DOHH2 (cell line): Measurements from ENCODE around the gene HOXD9.

Experiments used
- H3F3A ChIP-seq: fragments of 200-600 bp; sonication (generic), shearing (Covaris generic); 2 replicates; pipeline ENCODE4 v1.6.0; 2016; ENCODE audit warnings: antibody characterized with exemption, mild to moderate bottlenecking; ENCODE audit not compliant: control insufficient read depth, insufficient read depth
- H3K27ac ChIP-seq: fragments of 200-600 bp; sonication (generic); 2 replicates; pipeline ENCODE4 v1.5.1; 2014; ENCODE audit warnings: low read depth, mild to moderate bottlenecking, low read length, moderate library complexity
- H3K27me3 ChIP-seq: fragments of 200-600 bp; sonication (generic); 2 replicates; pipeline ENCODE4 v1.6.1; 2014; ENCODE audit warnings: mild to moderate bottlenecking, low read length, mixed read lengths; ENCODE audit not compliant: control insufficient read depth
- H3K36me3 ChIP-seq: fragments of 200-600 bp; sonication (generic); 2 replicates; pipeline ENCODE4 v1.6.1; 2014; ENCODE audit warnings: mild to moderate bottlenecking, low read length, moderate library complexity, mixed read lengths; ENCODE audit not compliant: control insufficient read depth
- H3K4me1 ChIP-seq: fragments of 200-600 bp; sonication (generic); 2 replicates; pipeline ENCODE4 v1.6.1; 2014; ENCODE audit warnings: mild to moderate bottlenecking, low read length, mixed read lengths; ENCODE audit not compliant: control insufficient read depth
- H3K4me2 ChIP-seq: fragments of 200-600 bp; sonication (generic); 2 replicates; pipeline ENCODE4 v1.6.0; 2014; ENCODE audit warnings: mild to moderate bottlenecking, low read length, moderate library complexity
- H3K4me3 ChIP-seq: fragments of 200-600 bp; sonication (generic); 2 replicates; pipeline ENCODE4 v1.5.1; 2014; ENCODE audit warnings: mild to moderate bottlenecking, low read length, mixed read lengths
- H3K79me2 ChIP-seq: fragments of 200-600 bp; sonication (generic); 2 replicates; pipeline ENCODE4 v1.6.1; 2014; ENCODE audit warnings: mild to moderate bottlenecking, low read length, mixed read lengths; ENCODE audit not compliant: control insufficient read depth
- H3K9me2 ChIP-seq: fragments of 200-600 bp; sonication (generic); replicated peaks from 2 replicates; pipeline ENCODE4 v1.6.1; 2014; ENCODE audit warnings: mild to moderate bottlenecking, low read length, mixed read lengths; ENCODE audit not compliant: control insufficient read depth
- H3K9me3 ChIP-seq: fragments of 200-600 bp; sonication (generic); 2 replicates; pipeline ENCODE4 v1.6.1; 2014; ENCODE audit warnings: antibody characterized with exemption, low read length, mixed read lengths; ENCODE audit not compliant: control insufficient read depth, insufficient read depth
- H4K20me1 ChIP-seq: fragments of 200-600 bp; sonication (generic); 2 replicates; pipeline ENCODE4 v1.6.0; 2014; ENCODE audit warnings: low read depth, mild to moderate bottlenecking, antibody characterized with exemption, low read length, moderate library complexity; ENCODE audit not compliant: control insufficient read depth, insufficient read depth
- EZH2phosphoT487 ChIP-seq: fragments of 200-600 bp; sonication (generic); IDR thresholded peaks from 2 replicates; pipeline ENCODE4 v1.6.1; 2017; ENCODE audit warnings: borderline replicate concordance, mild to moderate bottlenecking, antibody characterized with exemption, low read length, moderate library complexity, mixed read lengths
- TF ChIP-seq, protein P1 (sequence below): fragments of 200-600 bp; sonication (generic); IDR thresholded peaks from one replicate; pipeline ENCODE4 v1.5.1; 2014; ENCODE audit warnings: antibody characterized with exemption, mild to moderate bottlenecking, low read depth, low read length; ENCODE audit not compliant: poor library complexity, severe bottlenecking

HOXD9 gene

DNA sequence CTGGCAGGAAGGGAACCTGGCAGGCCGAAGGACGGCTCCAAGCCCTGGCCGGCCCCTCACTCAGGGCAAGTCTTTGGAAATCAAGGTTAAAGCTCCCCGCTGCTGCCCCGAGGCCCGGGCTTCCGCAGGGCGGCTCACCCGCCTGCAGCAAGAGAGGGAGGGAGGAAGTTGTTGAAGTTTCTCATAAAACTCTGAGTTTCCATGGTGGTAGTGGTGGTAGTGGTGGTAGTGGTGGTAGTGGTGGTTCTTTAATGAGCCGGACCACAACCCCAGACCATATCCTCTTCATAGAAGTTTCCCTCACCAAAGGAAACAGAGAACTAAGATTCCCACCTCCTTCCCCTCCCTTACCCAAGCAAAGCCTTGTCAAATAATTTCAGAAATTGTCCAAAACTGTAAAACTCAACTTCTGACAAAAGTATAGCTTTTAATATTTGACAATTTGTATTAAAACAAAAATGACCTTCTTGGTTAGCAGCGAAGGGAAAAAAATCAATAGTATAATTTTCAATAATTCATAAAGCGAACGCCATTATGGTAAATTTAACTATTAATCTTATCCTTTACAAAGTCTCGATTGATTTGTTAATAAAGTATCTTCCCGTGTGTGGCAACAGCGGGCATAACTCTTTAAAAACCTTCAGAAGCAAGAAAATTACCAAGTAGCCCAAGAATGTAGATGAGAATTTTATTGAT lies 7.4 kb upstream of the HOXD9 start:
- Histone ChIP-seq H3K79me2 (no peaks in the 10 kb centered on the region), H3F3A (no peaks in the 10 kb centered on the region), H3K27ac (no peak overlapping the region), H3K4me2 (no peak overlapping the region), H4K20me1 (no peaks in the 10 kb centered on the region), H3K27me3 (peaks cover 22% of the 10 kb centered on the region), H3K9me3 (no peaks in the 10 kb centered on the region), H3K36me3 (no peaks in the 10 kb centered on the region), H3K4me3 (no peak overlapping the region), H3K9me2 (no peaks in the 10 kb centered on the region), H3K4me1 (no peaks in the 10 kb centered on the region)
- TF ChIP-seq, protein P1, sequence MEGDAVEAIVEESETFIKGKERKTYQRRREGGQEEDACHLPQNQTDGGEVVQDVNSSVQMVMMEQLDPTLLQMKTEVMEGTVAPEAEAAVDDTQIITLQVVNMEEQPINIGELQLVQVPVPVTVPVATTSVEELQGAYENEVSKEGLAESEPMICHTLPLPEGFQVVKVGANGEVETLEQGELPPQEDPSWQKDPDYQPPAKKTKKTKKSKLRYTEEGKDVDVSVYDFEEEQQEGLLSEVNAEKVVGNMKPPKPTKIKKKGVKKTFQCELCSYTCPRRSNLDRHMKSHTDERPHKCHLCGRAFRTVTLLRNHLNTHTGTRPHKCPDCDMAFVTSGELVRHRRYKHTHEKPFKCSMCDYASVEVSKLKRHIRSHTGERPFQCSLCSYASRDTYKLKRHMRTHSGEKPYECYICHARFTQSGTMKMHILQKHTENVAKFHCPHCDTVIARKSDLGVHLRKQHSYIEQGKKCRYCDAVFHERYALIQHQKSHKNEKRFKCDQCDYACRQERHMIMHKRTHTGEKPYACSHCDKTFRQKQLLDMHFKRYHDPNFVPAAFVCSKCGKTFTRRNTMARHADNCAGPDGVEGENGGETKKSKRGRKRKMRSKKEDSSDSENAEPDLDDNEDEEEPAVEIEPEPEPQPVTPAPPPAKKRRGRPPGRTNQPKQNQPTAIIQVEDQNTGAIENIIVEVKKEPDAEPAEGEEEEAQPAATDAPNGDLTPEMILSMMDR: no peak
- no peak for TF ChIP-seq EZH2phosphoT487

DNA sequence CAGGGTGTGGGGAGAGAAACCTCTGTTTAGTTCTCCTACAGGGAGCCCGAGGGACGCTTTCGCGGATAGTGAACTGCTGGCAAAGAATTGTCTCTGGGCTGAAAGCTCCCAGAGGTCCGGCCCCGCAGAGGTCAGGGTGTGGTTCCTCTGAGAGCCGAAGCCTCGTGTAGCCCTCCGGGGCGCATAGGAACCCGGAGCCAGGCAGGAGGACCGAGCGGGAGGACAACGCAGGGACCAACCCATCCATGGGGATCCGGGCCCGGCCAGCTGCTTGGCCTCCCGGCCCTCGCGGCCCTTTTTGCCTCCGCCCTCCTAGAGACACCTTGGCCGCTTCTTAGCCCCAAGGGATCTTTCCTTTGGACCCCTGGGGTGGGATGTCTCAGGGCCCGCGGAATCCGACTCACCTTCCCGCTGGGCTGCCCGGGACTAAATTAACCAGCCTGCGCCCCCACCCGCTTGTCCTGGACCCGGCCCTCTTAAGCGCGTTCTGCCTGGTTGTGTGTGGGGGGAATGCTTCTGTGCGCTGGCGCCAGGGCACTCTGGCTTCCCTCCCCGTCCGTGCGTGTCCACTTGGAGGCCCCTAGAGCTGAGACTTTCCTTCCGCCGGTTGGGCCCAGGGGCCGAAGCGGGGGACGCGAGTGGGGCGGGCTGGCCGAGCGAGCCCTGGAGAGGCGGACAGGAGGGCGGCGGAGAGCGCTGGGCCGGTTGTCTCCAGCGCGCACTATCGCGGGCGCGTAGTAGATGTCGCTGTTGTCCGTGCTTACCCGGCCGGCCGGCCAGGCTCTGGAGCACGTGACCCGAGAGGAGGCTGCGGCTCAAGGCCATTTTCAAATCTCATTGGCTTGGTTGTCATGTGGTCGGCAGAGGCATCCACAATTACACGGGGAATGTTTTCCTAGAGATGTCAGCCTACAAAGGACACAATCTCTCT lies 6.4 kb upstream of the HOXD9 start, which contains the start of gene HOXD10:
Gene HOXD10 (plus strand): TSS at position 896 of the 931 bp plus-strand sequence. CDS start 56 bp downstream, outside the sequence.
- Histone ChIP-seq H3K4me3 (no peak within 1 kb of the TSS), H3K27ac (no peak within 1 kb of the TSS), H3K4me2 (no peak within 1 kb of the TSS), H3K4me1 (no peaks in the 10 kb centered on the region), H3K36me3 (no peaks in the 10 kb centered on the region), H3K79me2 (no peaks in the 10 kb centered on the region), H3K9me3 (no peaks in the 10 kb centered on the region), H3F3A (no peaks in the 10 kb centered on the region), H3K27me3 (peaks cover 24% of the 10 kb centered on the region), H3K9me2 (no peaks in the 10 kb centered on the region), H4K20me1 (no peaks in the 10 kb centered on the region)
- TF ChIP-seq, protein P1: no peak
- no peak for TF ChIP-seq EZH2phosphoT487

DNA sequence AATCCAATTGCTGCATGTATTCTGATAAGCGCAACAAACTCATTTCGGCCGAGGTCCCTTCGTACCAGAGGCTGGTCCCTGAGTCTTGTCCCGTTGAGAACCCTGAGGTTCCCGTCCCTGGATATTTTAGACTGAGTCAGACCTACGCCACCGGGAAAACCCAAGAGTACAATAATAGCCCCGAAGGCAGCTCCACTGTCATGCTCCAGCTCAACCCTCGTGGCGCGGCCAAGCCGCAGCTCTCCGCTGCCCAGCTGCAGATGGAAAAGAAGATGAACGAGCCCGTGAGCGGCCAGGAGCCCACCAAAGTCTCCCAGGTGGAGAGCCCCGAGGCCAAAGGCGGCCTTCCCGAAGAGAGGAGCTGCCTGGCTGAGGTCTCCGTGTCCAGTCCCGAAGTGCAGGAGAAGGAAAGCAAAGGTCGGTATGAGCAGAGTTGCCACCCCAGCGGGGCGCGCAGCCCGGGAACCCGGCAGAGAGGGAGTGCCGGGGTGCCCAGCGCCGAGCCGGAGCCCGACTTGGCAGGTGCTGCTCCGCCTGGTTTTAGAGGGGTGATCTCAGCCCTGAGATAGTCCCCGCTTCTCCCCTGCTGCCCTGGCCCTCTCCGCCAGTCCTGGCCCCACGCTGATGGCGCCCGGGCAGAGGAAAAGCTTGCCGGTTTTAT lies 5.2 kb upstream of the HOXD9 start:
- Histone ChIP-seq H3K9me3 (no peaks in the 10 kb centered on the region), H3K4me2 (no peak overlapping the region), H3K4me3 (no peak overlapping the region), H3K4me1 (no peaks in the 10 kb centered on the region), H3K79me2 (no peaks in the 10 kb centered on the region), H3F3A (no peaks in the 10 kb centered on the region), H3K27me3 (peaks cover 24% of the 10 kb centered on the region), H3K27ac (no peak overlapping the region), H4K20me1 (no peaks in the 10 kb centered on the region), H3K9me2 (no peaks in the 10 kb centered on the region), H3K36me3 (no peaks in the 10 kb centered on the region)
- no peak for TF ChIP-seq EZH2phosphoT487
- TF ChIP-seq, protein P1: no peak
